HuH-7.5 (cell line): Measurements from ENCODE around the gene THY1.

Experiments
- DNase-seq: peaks from one replicate; pipeline ENCODE4 v3.0.0; 2011; ENCODE audit warnings: low spot score

Gene THY1

GRCh38 chr11:119368121-119369034 is 54.6 kb downstream of the THY1 start:
- peak; percentile 74 for DNase-seq

GRCh38 chr11:119367661-119368120 is 55.3 kb downstream of the THY1 start:
- no peak for DNase-seq
